NT2/D1 (cell line): ENCODE measurements around the gene SLC22A13.

Source experiments
- SUZ12 ChIP-seq: IDR thresholded peaks from 2 replicates; pipeline ENCODE4 v1.6.1; 2011; ENCODE audit not compliant: insufficient read length, insufficient read depth; ENCODE audit errors: extremely low read depth
- YY1 ChIP-seq: IDR thresholded peaks from 2 replicates; pipeline ENCODE4 v1.6.1; 2011; ENCODE audit not compliant: insufficient read length, insufficient read depth
- ZNF274 ChIP-seq: IDR thresholded peaks from 2 replicates; pipeline ENCODE4 v1.6.1; 2011; ENCODE audit warnings: mild to moderate bottlenecking, low read depth, low read length

- no peak for TF ChIP-seq YY1
- TF ChIP-seq SUZ12 = no peak
- no peak for TF ChIP-seq ZNF274
These were observed 8.0 kb upstream of the SLC22A13 start for GRCh38 chr3:38257583-38257982.
